Measurements from ENCODE around the gene ZKSCAN2. TPM values are rescaled to one million over a fixed set of nuclear protein-coding genes. Genes with fewer than 3 reads are reported as not detected.

Gene ZKSCAN2
- total RNA-seq, 1 donor from 2014 or later, result 25.5 TPM

DNA sequence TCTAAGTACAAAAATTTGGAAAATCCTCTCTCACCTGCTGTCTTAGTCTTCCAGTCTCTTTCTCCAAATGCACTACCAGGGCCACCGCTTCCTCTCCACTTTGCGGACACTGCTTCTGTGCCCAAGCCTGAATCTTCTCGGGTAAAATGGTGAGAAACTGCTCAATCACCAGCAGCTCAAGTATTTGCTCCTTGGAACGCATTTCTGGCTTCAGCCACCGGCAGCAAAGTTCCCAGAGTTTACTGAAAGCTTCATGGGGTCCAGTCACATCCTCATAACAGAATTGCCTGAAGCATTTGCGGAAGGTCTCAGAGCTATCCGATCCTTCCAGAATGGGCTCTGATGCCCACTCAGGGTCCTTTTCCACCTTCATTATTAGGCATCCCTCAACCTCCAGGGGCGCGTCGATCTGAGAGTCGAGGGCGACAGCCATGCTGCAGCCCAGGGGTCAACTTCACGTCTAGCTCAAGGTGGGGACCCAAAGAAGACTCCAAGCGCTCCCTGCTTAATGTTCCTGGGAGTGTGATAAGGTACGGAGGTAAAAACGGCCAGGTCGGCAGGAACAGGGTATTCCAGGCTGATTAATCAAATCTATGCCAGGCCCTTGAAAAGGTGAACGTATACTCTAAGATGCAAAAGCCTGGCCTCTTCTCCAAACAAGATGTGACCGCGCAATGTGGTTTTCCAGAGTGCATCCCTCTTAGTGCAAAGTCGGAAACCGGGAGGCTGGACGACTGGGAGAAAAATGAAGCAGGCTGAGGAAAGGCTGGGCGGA, 763 bp downstream of the ZKSCAN2 start:
- Mint-ChIP-seq H3K27ac (ENCODE audit: unreplicated experiment) (peak overlapping the region; percentile 69), H3K9me3 (no peaks in the 10 kb centered on the region), H3K27me3 (ENCODE audit: low read depth) (peaks cover 5% of the 10 kb centered on the region), H3K4me1 (peaks cover 48% of the 10 kb centered on the region), H3K36me3 (ENCODE audit: low read depth) (peaks cover 9% of the 10 kb centered on the region), H3K4me3 (peak overlapping the region; percentile 91)
- TF ChIP-seq, protein P1, sequence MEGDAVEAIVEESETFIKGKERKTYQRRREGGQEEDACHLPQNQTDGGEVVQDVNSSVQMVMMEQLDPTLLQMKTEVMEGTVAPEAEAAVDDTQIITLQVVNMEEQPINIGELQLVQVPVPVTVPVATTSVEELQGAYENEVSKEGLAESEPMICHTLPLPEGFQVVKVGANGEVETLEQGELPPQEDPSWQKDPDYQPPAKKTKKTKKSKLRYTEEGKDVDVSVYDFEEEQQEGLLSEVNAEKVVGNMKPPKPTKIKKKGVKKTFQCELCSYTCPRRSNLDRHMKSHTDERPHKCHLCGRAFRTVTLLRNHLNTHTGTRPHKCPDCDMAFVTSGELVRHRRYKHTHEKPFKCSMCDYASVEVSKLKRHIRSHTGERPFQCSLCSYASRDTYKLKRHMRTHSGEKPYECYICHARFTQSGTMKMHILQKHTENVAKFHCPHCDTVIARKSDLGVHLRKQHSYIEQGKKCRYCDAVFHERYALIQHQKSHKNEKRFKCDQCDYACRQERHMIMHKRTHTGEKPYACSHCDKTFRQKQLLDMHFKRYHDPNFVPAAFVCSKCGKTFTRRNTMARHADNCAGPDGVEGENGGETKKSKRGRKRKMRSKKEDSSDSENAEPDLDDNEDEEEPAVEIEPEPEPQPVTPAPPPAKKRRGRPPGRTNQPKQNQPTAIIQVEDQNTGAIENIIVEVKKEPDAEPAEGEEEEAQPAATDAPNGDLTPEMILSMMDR (conservative IDR thresholded peaks at IDR 0.05), result peak; percentile 41
- peak; percentile 19 for DNase-seq (ENCODE audit: low read depth, low spot score)

DNA sequence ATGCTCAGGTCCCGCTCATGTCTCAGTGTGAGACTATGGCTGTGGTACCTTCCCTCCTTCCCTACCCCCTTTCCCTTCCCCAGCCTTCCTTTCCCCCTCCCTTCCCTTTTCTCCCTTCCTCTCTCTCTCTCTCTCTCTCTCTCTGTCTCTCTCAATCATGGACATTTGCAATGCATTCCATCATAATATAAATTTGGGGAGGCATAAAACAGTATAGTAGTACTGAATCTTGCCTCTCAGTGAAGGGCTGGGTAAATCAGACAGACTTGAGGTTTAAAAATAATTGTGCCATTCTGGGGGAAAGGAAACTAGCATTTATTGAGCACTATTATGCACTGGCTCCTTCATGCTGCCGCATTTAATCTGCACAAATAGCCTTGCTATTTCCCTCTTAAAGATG, 4.3 kb downstream of the ZKSCAN2 start:
- H3K4me3 Mint-ChIP-seq, result no peak overlapping the region
- peaks cover 4% of the 10 kb centered on the region for H3K27me3 Mint-ChIP-seq (ENCODE audit: low read depth)
- no peak for DNase-seq (ENCODE audit: low read depth, low spot score)
- peaks cover 3% of the 10 kb centered on the region for H3K9me3 Mint-ChIP-seq
- H3K27ac Mint-ChIP-seq (ENCODE audit: unreplicated experiment), result no peak overlapping the region
- TF ChIP-seq, protein P1 (conservative IDR thresholded peaks at IDR 0.05), result no peak
- peaks cover 26% of the 10 kb centered on the region for H3K4me1 Mint-ChIP-seq
- H3K36me3 Mint-ChIP-seq (ENCODE audit: low read depth), result peaks cover 18% of the 10 kb centered on the region

DNA sequence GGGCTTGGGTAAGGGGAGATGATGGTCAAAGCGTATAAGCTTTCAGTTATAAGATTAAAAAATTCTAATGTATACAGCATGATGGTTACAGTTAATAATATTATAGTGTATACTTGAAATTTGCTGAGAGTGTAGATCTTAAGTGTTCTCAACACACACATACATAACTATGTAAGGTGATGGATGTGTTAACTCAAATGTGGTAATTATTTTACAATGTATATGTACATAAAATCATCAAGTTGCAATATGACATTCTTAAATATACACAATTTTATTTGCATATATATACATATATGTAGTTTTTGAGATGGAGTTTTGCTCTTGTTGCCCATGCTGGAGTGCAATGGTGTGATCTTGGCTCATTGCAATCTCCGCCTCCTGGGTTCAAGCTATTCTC, 7.2 kb downstream of the ZKSCAN2 start:
- TF ChIP-seq, protein P1 (conservative IDR thresholded peaks at IDR 0.05), result no peak
- no peak for DNase-seq (ENCODE audit: low read depth, low spot score)
- no peaks in the 10 kb centered on the region for H3K27me3 Mint-ChIP-seq (ENCODE audit: low read depth)
- peaks cover 36% of the 10 kb centered on the region for H3K36me3 Mint-ChIP-seq (ENCODE audit: low read depth)
- H3K27ac Mint-ChIP-seq (ENCODE audit: unreplicated experiment), result no peak overlapping the region
- H3K4me3 Mint-ChIP-seq, result no peak overlapping the region
- H3K9me3 Mint-ChIP-seq, result peaks cover 3% of the 10 kb centered on the region
- H3K4me1 Mint-ChIP-seq, result peaks cover 5% of the 10 kb centered on the region

DNA sequence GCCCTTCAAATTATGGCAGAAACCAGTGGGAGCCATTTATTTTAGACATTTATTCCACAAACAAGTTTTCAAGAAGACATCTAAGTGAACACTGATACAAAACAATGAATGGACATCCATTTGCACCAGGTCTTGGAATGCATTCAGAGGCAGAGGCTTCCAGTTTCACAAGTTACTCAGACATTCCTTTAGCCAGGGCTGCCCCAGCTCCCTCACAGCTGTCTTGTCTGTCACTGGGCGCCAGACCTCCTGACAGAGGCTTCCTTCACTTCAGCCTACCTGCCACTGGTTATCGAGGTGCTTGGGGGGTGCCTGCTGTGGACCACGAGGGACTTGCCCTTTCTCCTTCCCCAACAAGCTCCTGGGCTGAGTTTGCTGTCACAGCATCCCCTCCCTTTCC, 21.7 kb downstream of the ZKSCAN2 start:
- Mint-ChIP-seq H3K4me3 (no peak overlapping the region), H3K27ac (ENCODE audit: unreplicated experiment) (no peak overlapping the region), H3K9me3 (no peaks in the 10 kb centered on the region), H3K36me3 (ENCODE audit: low read depth) (peaks cover 14% of the 10 kb centered on the region), H3K4me1 (peaks cover 7% of the 10 kb centered on the region), H3K27me3 (ENCODE audit: low read depth) (no peaks in the 10 kb centered on the region)
- TF ChIP-seq, protein P1 (conservative IDR thresholded peaks at IDR 0.05), result no peak
- no peak for DNase-seq (ENCODE audit: low read depth, low spot score)

DNA sequence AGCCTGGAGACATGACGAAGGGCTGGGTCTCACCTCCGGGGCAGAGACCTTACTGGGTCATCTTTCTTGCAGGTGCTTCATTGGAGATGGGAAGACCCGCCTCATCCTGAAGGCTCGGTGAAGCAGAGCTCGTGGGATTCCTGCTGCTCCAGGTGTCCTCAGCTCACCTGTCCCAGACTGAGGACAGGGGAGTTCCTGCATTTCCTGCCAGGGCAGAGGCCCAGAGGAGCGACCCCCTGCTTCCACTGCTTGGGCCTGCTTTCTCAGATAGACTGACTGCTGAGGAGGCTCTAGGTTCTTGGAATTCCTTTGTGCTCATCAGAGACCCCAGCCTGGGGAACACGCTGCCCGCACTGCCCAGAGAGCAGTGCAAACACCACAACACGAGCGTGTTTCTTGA, 29.3 kb downstream of the ZKSCAN2 start:
- Mint-ChIP-seq H3K36me3 (ENCODE audit: low read depth) (no peaks in the 10 kb centered on the region), H3K27me3 (ENCODE audit: low read depth) (no peaks in the 10 kb centered on the region), H3K27ac (ENCODE audit: unreplicated experiment) (no peak overlapping the region), H3K9me3 (no peaks in the 10 kb centered on the region), H3K4me3 (no peak overlapping the region), H3K4me1 (no peaks in the 10 kb centered on the region)
- DNase-seq (ENCODE audit: low read depth, low spot score), result no peak
- TF ChIP-seq, protein P1 (conservative IDR thresholded peaks at IDR 0.05), result no peak
